Measurements from ENCODE around the gene AUTS2.
A peak's percentile ranks its signal among the peaks of the same experiment; 100 is the strongest.

AUTS2 gene

GRCh38 chr7:69568266-69568665 lies 30.0 kb upstream of the AUTS2 start:
- Histone ChIP-seq H3K79me2 (ENCODE audit: insufficient read depth, low read length) (no peaks in the 10 kb centered on the region), H2AFZ (ENCODE audit: low read length) (no peak overlapping the region), H3K4me2 (ENCODE audit: low read length) (no peak overlapping the region), H3K9me2 (ENCODE audit: low read depth, low read length) (no peaks in the 10 kb centered on the region), H3K27ac (ENCODE audit: low read depth, low read length, poor library complexity, severe bottlenecking) (peak overlapping the region; percentile 4), H3F3A (ENCODE audit: insufficient read depth, low read length) (no peaks in the 10 kb centered on the region), H3K4me1 (ENCODE audit: insufficient read depth, low read length, severe bottlenecking) (peaks cover 61% of the 10 kb centered on the region), H3K36me3 (ENCODE audit: insufficient read depth, low read length) (no peaks in the 10 kb centered on the region), H3K9ac (ENCODE audit: low read length) (no peak overlapping the region), H3K27me3 (ENCODE audit: insufficient read depth, low read length) (no peaks in the 10 kb centered on the region), H3K4me3 (ENCODE audit: low read depth, low read length, poor library complexity, severe bottlenecking) (no peak overlapping the region), H3K9me3 (ENCODE audit: low read length) (no peaks in the 10 kb centered on the region), H4K20me1 (ENCODE audit: insufficient read depth, low read length) (no peaks in the 10 kb centered on the region)
- TF ChIP-seq EZH2 (IDR thresholded peaks at IDR 0.05; ENCODE audit: borderline replicate concordance, low read length) (no peak), CTCF (IDR thresholded peaks at IDR 0.05; ENCODE audit: low read length) (no peak)

- Histone ChIP-seq H3K79me2 (ENCODE audit: insufficient read depth, low read length) (no peaks in the 10 kb centered on the region), H3K9me2 (ENCODE audit: low read depth, low read length) (no peaks in the 10 kb centered on the region), H3K4me3 (ENCODE audit: low read depth, low read length, poor library complexity, severe bottlenecking) (no peak overlapping the region), H4K20me1 (ENCODE audit: insufficient read depth, low read length) (no peaks in the 10 kb centered on the region), H3F3A (ENCODE audit: insufficient read depth, low read length) (no peaks in the 10 kb centered on the region), H3K9me3 (ENCODE audit: low read length) (0 out of 2 replicates have a peak, but pooled peaks cover 2% of the 10 kb centered on the region), H2AFZ (ENCODE audit: low read length) (no peak overlapping the region; the same call in 1 of the 2 replicates), H3K36me3 (ENCODE audit: insufficient read depth, low read length) (no peaks in the 10 kb centered on the region; the same call in 1 of the 2 replicates), H3K9ac (ENCODE audit: low read length) (no peak overlapping the region), H3K4me1 (ENCODE audit: insufficient read depth, low read length, severe bottlenecking) (peaks cover 38% of the 10 kb centered on the region), H3K27me3 (ENCODE audit: insufficient read depth, low read length) (no peaks in the 10 kb centered on the region), H3K4me2 (ENCODE audit: low read length) (no peak overlapping the region), H3K27ac (ENCODE audit: low read depth, low read length, poor library complexity, severe bottlenecking) (no peak overlapping the region)
- TF ChIP-seq CTCF (IDR thresholded peaks at IDR 0.05; ENCODE audit: low read length), result no peak
- TF ChIP-seq EZH2 (IDR thresholded peaks at IDR 0.05; ENCODE audit: borderline replicate concordance, low read length), result no peak
Observed at GRCh38 chr7:69575651-69576050, 22.6 kb upstream of the AUTS2 start.

- no peaks in the 10 kb centered on the region; the same call in 1 of the 2 replicates for H3K36me3 ChIP-seq (ENCODE audit: insufficient read depth, low read length)
- no peaks in the 10 kb centered on the region for H3K79me2 ChIP-seq (ENCODE audit: insufficient read depth, low read length)
- H3K9me3 ChIP-seq (ENCODE audit: low read length), result 0 out of 2 replicates have a peak, but pooled peaks cover 2% of the 10 kb centered on the region
- H3K9ac ChIP-seq (ENCODE audit: low read length), result no peak overlapping the region
- H3F3A ChIP-seq (ENCODE audit: insufficient read depth, low read length), result no peaks in the 10 kb centered on the region
- H3K4me1 ChIP-seq (ENCODE audit: insufficient read depth, low read length, severe bottlenecking), result peaks cover 27% of the 10 kb centered on the region
- H4K20me1 ChIP-seq (ENCODE audit: insufficient read depth, low read length), result no peaks in the 10 kb centered on the region
- H2AFZ ChIP-seq (ENCODE audit: low read length), result peak overlapping the region; percentile 92
- peak overlapping the region; percentile 69 for H3K27ac ChIP-seq (ENCODE audit: low read depth, low read length, poor library complexity, severe bottlenecking)
- no peak overlapping the region for H3K4me3 ChIP-seq (ENCODE audit: low read depth, low read length, poor library complexity, severe bottlenecking)
- H3K4me2 ChIP-seq (ENCODE audit: low read length), result peak overlapping the region; percentile 14; the same call in 1 of the 2 replicates
- H3K27me3 ChIP-seq (ENCODE audit: insufficient read depth, low read length), result no peaks in the 10 kb centered on the region
- no peaks in the 10 kb centered on the region for H3K9me2 ChIP-seq (ENCODE audit: low read depth, low read length)
- TF ChIP-seq EZH2 (IDR thresholded peaks at IDR 0.05; ENCODE audit: borderline replicate concordance, low read length), result no peak
Observed at GRCh38 chr7:69577221-69577620, 21.1 kb upstream of the AUTS2 start.

- Histone ChIP-seq H3K27ac (ENCODE audit: low read depth, low read length, poor library complexity, severe bottlenecking) (no peak overlapping the region), H3K4me3 (ENCODE audit: low read depth, low read length, poor library complexity, severe bottlenecking) (no peak overlapping the region), H3K9me2 (ENCODE audit: low read depth, low read length) (no peaks in the 10 kb centered on the region), H3K36me3 (ENCODE audit: insufficient read depth, low read length) (no peaks in the 10 kb centered on the region; the same call in 1 of the 2 replicates), H3F3A (ENCODE audit: insufficient read depth, low read length) (no peaks in the 10 kb centered on the region), H3K9me3 (ENCODE audit: low read length) (0 out of 2 replicates have a peak, but pooled peaks cover 2% of the 10 kb centered on the region), H3K79me2 (ENCODE audit: insufficient read depth, low read length) (no peaks in the 10 kb centered on the region), H3K27me3 (ENCODE audit: insufficient read depth, low read length) (no peaks in the 10 kb centered on the region), H3K4me2 (ENCODE audit: low read length) (no peak overlapping the region), H2AFZ (ENCODE audit: low read length) (no peak overlapping the region), H3K9ac (ENCODE audit: low read length) (no peak overlapping the region), H4K20me1 (ENCODE audit: insufficient read depth, low read length) (no peaks in the 10 kb centered on the region), H3K4me1 (ENCODE audit: insufficient read depth, low read length, severe bottlenecking) (no peaks in the 10 kb centered on the region)
- no peak for TF ChIP-seq CTCF (IDR thresholded peaks at IDR 0.05; ENCODE audit: low read length)
- no peak for TF ChIP-seq EZH2 (IDR thresholded peaks at IDR 0.05; ENCODE audit: borderline replicate concordance, low read length)
Observed at GRCh38 chr7:69585169-69585568, 13.1 kb upstream of the AUTS2 start.

Measured in OCI-LY1 (cell line).